Fibroblast of lung (primary cell): ENCODE results near the gene CEP120. TPM values are rescaled to one million over a fixed set of nuclear protein-coding genes. Genes with fewer than 3 reads are reported as not detected.
A peak's percentile ranks its signal among the peaks of the same experiment; 100 is the strongest.

Source experiments
- DNase-seq, 2 donors: peaks; one replicate each; pipeline versions ENCODE4 v3.0.0 to v3.0.0-alpha.2; 2010; ENCODE audit warnings: low read depth in 2 of 2
- H2AFZ ChIP-seq: 2 replicates; pipeline ENCODE4 v1.5.1; 2012; ENCODE audit warnings: low read length, control low read depth, inconsistent platforms
- H3K27ac ChIP-seq: 2 replicates; pipeline ENCODE4 v1.5.1; 2011; ENCODE audit warnings: low read length, control low read depth; ENCODE audit not compliant: insufficient read depth
- H3K27me3 ChIP-seq: 2 replicates; pipeline ENCODE4 v1.5.1; 2011; ENCODE audit warnings: mild to moderate bottlenecking, low read length; ENCODE audit not compliant: control insufficient read depth, insufficient read depth
- H3K36me3 ChIP-seq: 2 replicates; pipeline ENCODE4 v1.5.1; 2011; ENCODE audit warnings: low read length; ENCODE audit not compliant: control insufficient read depth, insufficient read depth
- H3K4me1 ChIP-seq: 2 replicates; pipeline ENCODE4 v1.5.1; 2011; ENCODE audit warnings: low read length; ENCODE audit not compliant: control insufficient read depth, insufficient read depth; ENCODE audit errors: extremely low read depth
- H3K4me2 ChIP-seq: 2 replicates; pipeline ENCODE4 v1.5.1; 2011; ENCODE audit warnings: low read length, control low read depth; ENCODE audit not compliant: insufficient read depth; ENCODE audit errors: extremely low read depth
- H3K4me3 ChIP-seq, 4 experiments: fragments of 200-600 bp in 1 of 4; sonication (generic) in 1 of 4; replicated peaks in 1 of 4; 2 replicates each; pipeline ENCODE4 v1.5.1; 2011 to 2016; ENCODE audit warnings: low read length in 4 of 4, low read depth in 3 of 4, mild to moderate bottlenecking in 3 of 4, control low read depth in 2 of 4, inconsistent platforms in 1 of 4, mixed read lengths in 1 of 4; ENCODE audit not compliant: insufficient read depth in 1 of 4; ENCODE audit errors: control extremely low read depth in 1 of 4
- H3K79me2 ChIP-seq: 2 replicates; pipeline ENCODE4 v1.5.1; 2012; ENCODE audit warnings: mild to moderate bottlenecking, low read length, inconsistent platforms; ENCODE audit not compliant: control insufficient read depth, insufficient read depth
- H3K9ac ChIP-seq: 2 replicates; pipeline ENCODE4 v1.5.1; 2011; ENCODE audit warnings: mild to moderate bottlenecking, low read length, control low read depth; ENCODE audit not compliant: insufficient read depth
- H3K9me3 ChIP-seq: 2 replicates; pipeline ENCODE4 v1.5.1; 2012; ENCODE audit warnings: low read depth, low read length; ENCODE audit not compliant: control insufficient read depth, insufficient read depth
- H4K20me1 ChIP-seq: 2 replicates; pipeline ENCODE4 v1.5.1; 2011; ENCODE audit warnings: low read length; ENCODE audit not compliant: control insufficient read depth, insufficient read depth; ENCODE audit errors: extremely low read depth
- CTCF ChIP-seq, 2 donors: IDR thresholded peaks in 1 of 2; conservative IDR thresholded peaks in 1 of 2; 1 replicate in 1 of 2; 2 replicates in 1 of 2; pipeline ENCODE4 v1.5.1; 2011 to 2012; ENCODE audit warnings: low read length in 2 of 2, control low read depth in 1 of 2, inconsistent platforms in 1 of 2, low read depth in 1 of 2, mild to moderate bottlenecking in 1 of 2
- EZH2 ChIP-seq: IDR thresholded peaks from 2 replicates; pipeline ENCODE4 v1.5.1; 2012; ENCODE audit warnings: low read length, control low read depth, mild to moderate bottlenecking; ENCODE audit errors: missing control alignments
- polyA plus RNA-seq, 2 donors: library from polyadenylated mRNA; depleted of rRNA in 1 of 2; stranded (reverse) in 1 of 2; unstranded in 1 of 2; fragments of >200 nt; gene quantifications; 2 replicates each; pipeline ENCODE4 v1.2.1, GENCODE V29; 2011 to 2012; ENCODE audit warnings: missing spikeins in 1 of 2
- total RNA-seq: library from RNA; depleted of rRNA; stranded (reverse); fragments of >200 nt; gene quantifications from 2 replicates; pipeline ENCODE4 v1.2.1, GENCODE V29; 2014

The CEP120 gene
- total and polyA plus RNA-seq, 2 donors (not counting 1 experiment from before 2014, with no cell fraction given), result 14.8 to 22.3 TPM

GRCh38 chr5:123364441-123365155 lies 58.6 kb downstream of the CEP120 start:
- no peak overlapping the region for H3K4me2 ChIP-seq
- no peak for TF ChIP-seq CTCF (conservative IDR thresholded peaks at IDR 0.05 in 1 of 2, IDR thresholded peaks at IDR 0.05 in 1 of 2; ENCODE audit: low read depth in 1 of 2, low read length in 2 of 2)
- no peak for TF ChIP-seq EZH2

GRCh38 chr5:123360910-123361309 lies 62.3 kb downstream of the CEP120 start:
- DNase-seq, result no peak
- TF ChIP-seq EZH2 (no peak), CTCF (conservative IDR thresholded peaks at IDR 0.05 in 1 of 2, IDR thresholded peaks at IDR 0.05 in 1 of 2; ENCODE audit: low read depth in 1 of 2, low read length in 2 of 2) (no peak)
- H3K9ac ChIP-seq, result no peak overlapping the region
- no peaks in the 10 kb centered on the region for H3K4me1 ChIP-seq
- no peak overlapping the region for H3K4me2 ChIP-seq
- no peak overlapping the region for H3K4me3 ChIP-seq
- no peaks in the 10 kb centered on the region for H3K36me3 ChIP-seq
- no peaks in the 10 kb centered on the region for H3K9me3 ChIP-seq
- H3K27me3 ChIP-seq, result no peaks in the 10 kb centered on the region
- no peaks in the 10 kb centered on the region for H4K20me1 ChIP-seq
- no peak overlapping the region for H3K27ac ChIP-seq
- H3K79me2 ChIP-seq, result no peaks in the 10 kb centered on the region
- H2AFZ ChIP-seq, result no peak overlapping the region

More at GRCh38 chr5:123364441-123365155, 58.6 kb downstream of the CEP120 start:
- H3K4me3 ChIP-seq, result no peak overlapping the region
- H3K4me1 ChIP-seq, result no peaks in the 10 kb centered on the region
- H4K20me1 ChIP-seq, result no peaks in the 10 kb centered on the region
- H3K27me3 ChIP-seq, result no peaks in the 10 kb centered on the region
- H3K27ac ChIP-seq, result no peak overlapping the region
- DNase-seq, result peak in 1 of 2 donors; percentile 80
- no peak overlapping the region for H3K9ac ChIP-seq
- H3K36me3 ChIP-seq, result no peaks in the 10 kb centered on the region
- H3K79me2 ChIP-seq, result no peaks in the 10 kb centered on the region
- H3K9me3 ChIP-seq, result no peaks in the 10 kb centered on the region
- H2AFZ ChIP-seq, result no peak overlapping the region

GRCh38 chr5:123360201-123360571 lies 63.0 kb downstream of the CEP120 start:
- Histone ChIP-seq H3K9ac (no peak overlapping the region), H3K79me2 (no peaks in the 10 kb centered on the region), H3K27me3 (no peaks in the 10 kb centered on the region), H3K9me3 (no peaks in the 10 kb centered on the region), H3K4me1 (no peaks in the 10 kb centered on the region), H3K4me3 (no peak overlapping the region), H2AFZ (no peak overlapping the region), H3K4me2 (no peak overlapping the region), H3K36me3 (no peaks in the 10 kb centered on the region), H4K20me1 (no peaks in the 10 kb centered on the region), H3K27ac (no peak overlapping the region)
- no peak for DNase-seq
- TF ChIP-seq EZH2 (no peak), CTCF (conservative IDR thresholded peaks at IDR 0.05 in 1 of 2, IDR thresholded peaks at IDR 0.05 in 1 of 2; ENCODE audit: low read depth in 1 of 2, low read length in 2 of 2) (no peak)
